NCI-H526 (cell line): ENCODE data around the gene MAP3K1.
"Not testable (repeated sequence)": the region's sequence is repeated elsewhere in the genome, so short reads cannot be mapped to it uniquely, and the experiment has no call there.

Experiments
- DNase-seq, 2 experiments: peaks; one replicate each; lab custom pipeline; 2025; lab: John Stamatoyannopoulos, UW

MAP3K1 gene

GRCh38 chr5:56815658-56816545 is 553 bp downstream of the MAP3K1 start:
- peak in 1 of 2 experiments; percentile 66 for DNase-seq

GRCh38 chr5:56816546-56817081 is 1.3 kb downstream of the MAP3K1 start:
- DNase-seq = peak in 1 of 2 experiments; percentile 64

- DNase-seq = no peak
These were observed 2.1 kb downstream of the MAP3K1 start for GRCh38 chr5:56817263-56818014.

- no peak for DNase-seq
These were observed 3.2 kb downstream of the MAP3K1 start for GRCh38 chr5:56818450-56819037.

- no peak for DNase-seq
These were observed 3.9 kb downstream of the MAP3K1 start for GRCh38 chr5:56819060-56819881.

GRCh38 chr5:56821868-56822267 is 6.5 kb downstream of the MAP3K1 start:
- DNase-seq = not testable (repeated sequence)

GRCh38 chr5:56822981-56823380 is 7.6 kb downstream of the MAP3K1 start:
- no peak for DNase-seq

GRCh38 chr5:56824019-56824418 is 8.7 kb downstream of the MAP3K1 start:
- no peak for DNase-seq

- DNase-seq = no peak
These were observed 10.0 kb downstream of the MAP3K1 start for GRCh38 chr5:56825222-56825824.

GRCh38 chr5:56827049-56827448 is 11.7 kb downstream of the MAP3K1 start:
- peak in 1 of 2 experiments; percentile 15 for DNase-seq

- DNase-seq = no peak
These were observed 12.6 kb downstream of the MAP3K1 start for GRCh38 chr5:56827924-56828323.

- no peak for DNase-seq
These were observed 14.0 kb downstream of the MAP3K1 start for GRCh38 chr5:56829137-56829908.

- DNase-seq = no peak
These were observed 16.4 kb downstream of the MAP3K1 start for GRCh38 chr5:56831773-56832172.

GRCh38 chr5:56833325-56833724 is 18.0 kb downstream of the MAP3K1 start:
- DNase-seq = no peak

- DNase-seq = no peak
These were observed 22.0 kb downstream of the MAP3K1 start for GRCh38 chr5:56837381-56837780.

- no peak for DNase-seq
These were observed 22.6 kb downstream of the MAP3K1 start for GRCh38 chr5:56837956-56838355.

GRCh38 chr5:56838409-56839039 is 23.2 kb downstream of the MAP3K1 start:
- peak; percentile 8 to 21 for DNase-seq

GRCh38 chr5:56839062-56839461 is 23.7 kb downstream of the MAP3K1 start:
- DNase-seq = no peak

GRCh38 chr5:56840597-56840996 is 25.2 kb downstream of the MAP3K1 start:
- peak in 1 of 2 experiments; percentile 24 for DNase-seq

GRCh38 chr5:56845277-56845676 is 29.9 kb downstream of the MAP3K1 start:
- DNase-seq = no peak
